ENCODE data around the gene RAPGEF4. TPM values are rescaled to one million over a fixed set of nuclear protein-coding genes. Genes with fewer than 3 reads are reported as not detected.

The RAPGEF4 gene

GRCh38 chr2:173099271-173099670 lies 363.6 kb downstream of the RAPGEF4 start:
- no peak overlapping the region for H3K4me3 ChIP-seq (ENCODE audit: low read length in 2 of 2)
- DNase-seq (ENCODE audit: low spot score): no peak
- no CpG with 5 or more reads among the region's 2 CpGs for WGBS, 2 donors (ENCODE audit: extremely low coverage in 2 of 2, insufficient read length in 2 of 2, insufficient replicate concordance in 1 of 2)
- no peak overlapping the region for H3K14ac ChIP-seq (ENCODE audit: low read length)
- H3K18ac ChIP-seq (ENCODE audit: low read length): no peak overlapping the region
- peaks cover 0 to 25% of the 10 kb centered on the region in 2 donors for H3K36me3 ChIP-seq (replicated peaks in 1 of 2; ENCODE audit: control insufficient read depth in 2 of 2, insufficient read depth in 2 of 2, low read length in 2 of 2)
- no peak overlapping the region for H3K9ac ChIP-seq (ENCODE audit: low read depth, low read length, poor library complexity)
- no peak overlapping the region for H2AFZ ChIP-seq (ENCODE audit: low read length)
- no peaks in the 10 kb centered on the region for H3K4me1 ChIP-seq (ENCODE audit: control insufficient read depth in 2 of 2, insufficient read depth in 1 of 2, low read depth in 1 of 2, low read length in 2 of 2)
- no peak overlapping the region for H4K91ac ChIP-seq (ENCODE audit: low read depth, low read length, poor library complexity)
- H2AK5ac ChIP-seq (ENCODE audit: low read depth, low read length): no peak overlapping the region
- H2BK12ac ChIP-seq (ENCODE audit: low read length): no peak overlapping the region
- no peak overlapping the region for H3K4ac ChIP-seq (ENCODE audit: low read length)
- no peak overlapping the region for H3K23ac ChIP-seq (ENCODE audit: low read depth, low read length, poor library complexity)
- no peaks in the 10 kb centered on the region for H3K79me1 ChIP-seq (ENCODE audit: low read depth, low read length)
- no peak overlapping the region for H2BK120ac ChIP-seq (ENCODE audit: low read depth, low read length)
- no peak overlapping the region for H3K4me2 ChIP-seq (ENCODE audit: insufficient read depth, low read length, poor library complexity, severe bottlenecking)
- H3K9me3 ChIP-seq (replicated peaks in 1 of 2; ENCODE audit: control insufficient read depth in 2 of 2, insufficient read depth in 1 of 2, low read depth in 1 of 2, low read length in 2 of 2): no peaks in the 10 kb centered on the region
- H2BK5ac ChIP-seq (ENCODE audit: low read length): no peak overlapping the region
- H3K27me3 ChIP-seq (ENCODE audit: control insufficient read depth in 3 of 3, insufficient read depth in 3 of 3, low read depth in 1 of 3, low read length in 3 of 3): no peaks in the 10 kb centered on the region
- no peak overlapping the region for H2BK15ac ChIP-seq (ENCODE audit: low read length)
- H4K8ac ChIP-seq (ENCODE audit: low read depth, low read length): no peak overlapping the region
- H3K27ac ChIP-seq (replicated peaks; ENCODE audit: low read length): no peak overlapping the region

- no peak overlapping the region for H4K8ac ChIP-seq (ENCODE audit: low read depth, low read length)
- no peak overlapping the region for H2BK15ac ChIP-seq (ENCODE audit: low read length)
- H2BK120ac ChIP-seq (ENCODE audit: low read depth, low read length): no peak overlapping the region
- no peak overlapping the region for H2BK12ac ChIP-seq (ENCODE audit: low read length)
- peaks cover 0 to 25% of the 10 kb centered on the region in 2 donors for H3K36me3 ChIP-seq (replicated peaks in 1 of 2; ENCODE audit: control insufficient read depth in 2 of 2, insufficient read depth in 2 of 2, low read length in 2 of 2)
- no peak overlapping the region for H2AFZ ChIP-seq (ENCODE audit: low read length)
- H3K4me1 ChIP-seq (ENCODE audit: control insufficient read depth in 2 of 2, insufficient read depth in 1 of 2, low read depth in 1 of 2, low read length in 2 of 2): no peaks in the 10 kb centered on the region
- H3K9me3 ChIP-seq (replicated peaks in 1 of 2; ENCODE audit: control insufficient read depth in 2 of 2, insufficient read depth in 1 of 2, low read depth in 1 of 2, low read length in 2 of 2): no peaks in the 10 kb centered on the region
- H3K18ac ChIP-seq (ENCODE audit: low read length): no peak overlapping the region
- WGBS, 2 donors (ENCODE audit: extremely low coverage in 2 of 2, insufficient read length in 2 of 2, insufficient replicate concordance in 1 of 2): no CpG with 5 or more reads among the region's 2 CpGs
- no peak overlapping the region for H3K4me3 ChIP-seq (ENCODE audit: low read length in 2 of 2)
- no peak overlapping the region for H2AK5ac ChIP-seq (ENCODE audit: low read depth, low read length)
- no peak overlapping the region for H3K14ac ChIP-seq (ENCODE audit: low read length)
- DNase-seq (ENCODE audit: low spot score): no peak
- no peak overlapping the region for H3K4ac ChIP-seq (ENCODE audit: low read length)
- H3K27me3 ChIP-seq (ENCODE audit: control insufficient read depth in 3 of 3, insufficient read depth in 3 of 3, low read depth in 1 of 3, low read length in 3 of 3): no peaks in the 10 kb centered on the region
- no peak overlapping the region for H4K91ac ChIP-seq (ENCODE audit: low read depth, low read length, poor library complexity)
- no peaks in the 10 kb centered on the region for H3K79me1 ChIP-seq (ENCODE audit: low read depth, low read length)
- H2BK5ac ChIP-seq (ENCODE audit: low read length): no peak overlapping the region
- no peak overlapping the region for H3K23ac ChIP-seq (ENCODE audit: low read depth, low read length, poor library complexity)
- no peak overlapping the region for H3K9ac ChIP-seq (ENCODE audit: low read depth, low read length, poor library complexity)
- no peak overlapping the region for H3K4me2 ChIP-seq (ENCODE audit: insufficient read depth, low read length, poor library complexity, severe bottlenecking)
- H3K27ac ChIP-seq (replicated peaks; ENCODE audit: low read length): no peak overlapping the region
These were observed 364.2 kb downstream of the RAPGEF4 start for GRCh38 chr2:173099804-173100203.

DNA sequence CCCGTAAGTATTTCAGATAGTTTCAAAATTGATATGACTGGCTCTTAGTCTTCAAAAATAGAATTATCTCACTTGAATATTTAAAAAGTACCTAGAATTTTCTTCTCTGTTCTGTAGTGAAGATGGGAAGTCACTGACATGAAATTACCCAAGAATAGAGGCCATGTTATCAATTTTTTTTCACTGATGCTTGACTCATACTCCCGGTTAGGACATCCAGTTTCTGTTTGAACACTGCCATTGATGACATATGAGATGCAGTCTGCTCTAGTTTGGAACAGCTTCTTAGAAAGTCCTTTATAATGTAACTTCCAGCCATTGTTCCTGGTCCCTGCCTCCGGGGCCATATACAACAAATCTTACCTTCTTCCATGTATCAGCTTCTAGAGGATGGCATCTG lies 366.0 kb downstream of the RAPGEF4 start:
- no peak for DNase-seq (ENCODE audit: low spot score)
- Histone ChIP-seq H3K14ac (ENCODE audit: low read length) (no peak overlapping the region), H4K8ac (ENCODE audit: low read depth, low read length) (no peak overlapping the region), H3K4ac (ENCODE audit: low read length) (no peak overlapping the region), H2AFZ (ENCODE audit: low read length) (no peak overlapping the region), H3K23ac (ENCODE audit: low read depth, low read length, poor library complexity) (no peak overlapping the region), H3K4me1 (ENCODE audit: control insufficient read depth in 2 of 2, insufficient read depth in 1 of 2, low read depth in 1 of 2, low read length in 2 of 2) (no peaks in the 10 kb centered on the region), H3K79me1 (ENCODE audit: low read depth, low read length) (no peaks in the 10 kb centered on the region), H3K27ac (replicated peaks; ENCODE audit: low read length) (no peak overlapping the region), H2BK12ac (ENCODE audit: low read length) (no peak overlapping the region), H2BK120ac (ENCODE audit: low read depth, low read length) (no peak overlapping the region), H2BK15ac (ENCODE audit: low read length) (no peak overlapping the region), H3K27me3 (ENCODE audit: control insufficient read depth in 3 of 3, insufficient read depth in 3 of 3, low read depth in 1 of 3, low read length in 3 of 3) (no peaks in the 10 kb centered on the region), H3K18ac (ENCODE audit: low read length) (no peak overlapping the region), H4K91ac (ENCODE audit: low read depth, low read length, poor library complexity) (no peak overlapping the region), H2BK5ac (ENCODE audit: low read length) (no peak overlapping the region), H2AK5ac (ENCODE audit: low read depth, low read length) (no peak overlapping the region), H3K9me3 (replicated peaks in 1 of 2; ENCODE audit: control insufficient read depth in 2 of 2, insufficient read depth in 1 of 2, low read depth in 1 of 2, low read length in 2 of 2) (no peaks in the 10 kb centered on the region), H3K36me3 (replicated peaks in 1 of 2; ENCODE audit: control insufficient read depth in 2 of 2, insufficient read depth in 2 of 2, low read length in 2 of 2) (peaks cover 0 to 9% of the 10 kb centered on the region in 2 donors), H3K4me3 (ENCODE audit: low read length in 2 of 2) (no peak overlapping the region), H3K4me2 (ENCODE audit: insufficient read depth, low read length, poor library complexity, severe bottlenecking) (no peak overlapping the region), H3K9ac (ENCODE audit: low read depth, low read length, poor library complexity) (no peak overlapping the region)
- WGBS, 2 donors (ENCODE audit: extremely low coverage in 2 of 2, insufficient read length in 2 of 2, insufficient replicate concordance in 1 of 2): no CpG with 5 or more reads among the region's 3 CpGs

Small RNAs within 50 kb of the gene (small RNA-seq; reads per million reads assigned to genes)
- gene RF01210 (ENCODE audit: insufficient read depth): not detected
